Measurements from ENCODE around the gene MGMT.
A peak's percentile ranks its signal among the peaks of the same experiment; 100 is the strongest.

The MGMT gene

GRCh38 chr10:129491123-129491734 is 24.2 kb downstream of the MGMT start:
- H3K27ac ChIP-seq = no peak overlapping the region
- peaks cover 26% of the 10 kb centered on the region for H3K36me3 ChIP-seq
- H3K4me1 ChIP-seq = peaks cover 30% of the 10 kb centered on the region
- no peak for TF ChIP-seq Cebpa-rat (IDR thresholded peaks at IDR 0.05)
- no peak overlapping the region for H3K4me3 ChIP-seq
- no peak overlapping the region for H3K9ac ChIP-seq
- H3K9me3 ChIP-seq = peaks cover 71% of the 10 kb centered on the region
- no peaks in the 10 kb centered on the region for H3K27me3 ChIP-seq
- no peak overlapping the region for H3K4me2 ChIP-seq
- H4K20me1 ChIP-seq = peaks cover 37% of the 10 kb centered on the region

- Histone ChIP-seq H3K27me3 (no peaks in the 10 kb centered on the region), H3K9ac (no peak overlapping the region), H3K27ac (no peak overlapping the region), H4K20me1 (peaks cover 38% of the 10 kb centered on the region), H3K4me1 (peaks cover 30% of the 10 kb centered on the region), H3K4me3 (no peak overlapping the region), H3K9me3 (peaks cover 76% of the 10 kb centered on the region), H3K4me2 (peak overlapping the region; percentile 37; the same call in 1 of the 2 replicates), H3K36me3 (peaks cover 40% of the 10 kb centered on the region)
- TF ChIP-seq Cebpa-rat (IDR thresholded peaks at IDR 0.05) = no peak
These were observed 27.1 kb downstream of the MGMT start for GRCh38 chr10:129494176-129494575.

- Histone ChIP-seq H3K9me3 (peaks cover 71% of the 10 kb centered on the region), H3K27me3 (no peaks in the 10 kb centered on the region), H3K9ac (no peak overlapping the region), H3K4me1 (peaks cover 30% of the 10 kb centered on the region), H3K36me3 (peaks cover 40% of the 10 kb centered on the region), H4K20me1 (peaks cover 38% of the 10 kb centered on the region), H3K4me3 (no peak overlapping the region), H3K4me2 (peak overlapping the region; percentile 37; the same call in 1 of the 2 replicates), H3K27ac (no peak overlapping the region)
- no peak for TF ChIP-seq Cebpa-rat (IDR thresholded peaks at IDR 0.05)
These were observed 27.7 kb downstream of the MGMT start for GRCh38 chr10:129494740-129495139.

GRCh38 chr10:129495256-129495655 is 28.2 kb downstream of the MGMT start:
- no peak overlapping the region for H3K9ac ChIP-seq
- H3K36me3 ChIP-seq = peaks cover 43% of the 10 kb centered on the region
- no peak overlapping the region for H3K27ac ChIP-seq
- H3K4me2 ChIP-seq = no peak overlapping the region
- no peak for TF ChIP-seq Cebpa-rat (IDR thresholded peaks at IDR 0.05)
- peaks cover 66% of the 10 kb centered on the region for H3K9me3 ChIP-seq
- H3K27me3 ChIP-seq = no peaks in the 10 kb centered on the region
- H3K4me1 ChIP-seq = peaks cover 30% of the 10 kb centered on the region
- peaks cover 40% of the 10 kb centered on the region for H4K20me1 ChIP-seq
- no peak overlapping the region for H3K4me3 ChIP-seq

GRCh38 chr10:129495698-129496097 is 28.7 kb downstream of the MGMT start:
- TF ChIP-seq Cebpa-rat (IDR thresholded peaks at IDR 0.05) = no peak
- no peak overlapping the region for H3K27ac ChIP-seq
- no peak overlapping the region for H3K4me2 ChIP-seq
- H3K36me3 ChIP-seq = peaks cover 47% of the 10 kb centered on the region
- H4K20me1 ChIP-seq = peaks cover 43% of the 10 kb centered on the region
- peaks cover 30% of the 10 kb centered on the region for H3K4me1 ChIP-seq
- no peak overlapping the region for H3K9ac ChIP-seq
- no peaks in the 10 kb centered on the region for H3K27me3 ChIP-seq
- H3K4me3 ChIP-seq = no peak overlapping the region
- H3K9me3 ChIP-seq = peaks cover 64% of the 10 kb centered on the region

GRCh38 chr10:129497013-129497412 is 30.0 kb downstream of the MGMT start:
- TF ChIP-seq Cebpa-rat (IDR thresholded peaks at IDR 0.05) = no peak
- no peak overlapping the region for H3K9ac ChIP-seq
- H3K4me1 ChIP-seq = peaks cover 42% of the 10 kb centered on the region
- H3K36me3 ChIP-seq = peaks cover 51% of the 10 kb centered on the region
- no peak overlapping the region for H3K4me2 ChIP-seq
- no peak overlapping the region for H3K4me3 ChIP-seq
- H3K27ac ChIP-seq = no peak overlapping the region
- no peaks in the 10 kb centered on the region for H3K27me3 ChIP-seq
- H3K9me3 ChIP-seq = peaks cover 51% of the 10 kb centered on the region
- H4K20me1 ChIP-seq = peaks cover 55% of the 10 kb centered on the region

GRCh38 chr10:129498680-129499079 is 31.6 kb downstream of the MGMT start:
- Histone ChIP-seq H3K27ac (no peak overlapping the region), H3K9ac (no peak overlapping the region), H3K4me2 (no peak overlapping the region), H3K9me3 (peaks cover 38% of the 10 kb centered on the region), H3K27me3 (no peaks in the 10 kb centered on the region), H4K20me1 (peaks cover 58% of the 10 kb centered on the region), H3K36me3 (peaks cover 50% of the 10 kb centered on the region), H3K4me3 (no peak overlapping the region), H3K4me1 (peaks cover 26% of the 10 kb centered on the region)
- no peak for TF ChIP-seq Cebpa-rat (IDR thresholded peaks at IDR 0.05)

- peaks cover 25% of the 10 kb centered on the region for H3K4me1 ChIP-seq
- H3K4me2 ChIP-seq = no peak overlapping the region
- H3K9ac ChIP-seq = no peak overlapping the region
- peaks cover 44% of the 10 kb centered on the region for H3K36me3 ChIP-seq
- H3K27me3 ChIP-seq = no peaks in the 10 kb centered on the region
- no peak overlapping the region for H3K27ac ChIP-seq
- peaks cover 29% of the 10 kb centered on the region for H3K9me3 ChIP-seq
- H4K20me1 ChIP-seq = peaks cover 66% of the 10 kb centered on the region
- TF ChIP-seq Cebpa-rat (IDR thresholded peaks at IDR 0.05) = no peak
- H3K4me3 ChIP-seq = no peak overlapping the region
These were observed 33.7 kb downstream of the MGMT start for GRCh38 chr10:129500617-129501339.

GRCh38 chr10:129501652-129502436 is 34.8 kb downstream of the MGMT start:
- Histone ChIP-seq H3K36me3 (peaks cover 35% of the 10 kb centered on the region), H4K20me1 (peaks cover 69% of the 10 kb centered on the region), H3K4me3 (no peak overlapping the region), H3K4me1 (peaks cover 36% of the 10 kb centered on the region), H3K27ac (no peak overlapping the region), H3K4me2 (no peak overlapping the region; the same call in 1 of the 2 replicates), H3K27me3 (no peaks in the 10 kb centered on the region), H3K9me3 (peaks cover 32% of the 10 kb centered on the region), H3K9ac (no peak overlapping the region)
- TF ChIP-seq Cebpa-rat (IDR thresholded peaks at IDR 0.05) = no peak

GRCh38 chr10:129502448-129502847 is 35.4 kb downstream of the MGMT start:
- H3K4me3 ChIP-seq = no peak overlapping the region
- H3K27ac ChIP-seq = no peak overlapping the region
- H4K20me1 ChIP-seq = peaks cover 67% of the 10 kb centered on the region
- H3K27me3 ChIP-seq = no peaks in the 10 kb centered on the region
- H3K36me3 ChIP-seq = peaks cover 35% of the 10 kb centered on the region
- H3K9me3 ChIP-seq = peaks cover 32% of the 10 kb centered on the region
- no peak overlapping the region for H3K9ac ChIP-seq
- no peak overlapping the region for H3K4me2 ChIP-seq
- peaks cover 37% of the 10 kb centered on the region for H3K4me1 ChIP-seq
- TF ChIP-seq Cebpa-rat (IDR thresholded peaks at IDR 0.05) = no peak

Measured in BLaER1 (cell line).